ENCODE data around the gene TBC1D5. TPM values are rescaled to one million over a fixed set of nuclear protein-coding genes. Genes with fewer than 3 reads are reported as not detected.

TBC1D5 gene
- total and polyA plus RNA-seq, 2 of the 4 experiments (the other 2 are of a cell fraction) = 16.4 to 57.0 TPM

GRCh38 chr3:17259685-17260084, 482.7 kb downstream of the TBC1D5 start:
- Histone ChIP-seq H4K20me1 (ENCODE audit: insufficient read depth, low read length) (no peaks in the 10 kb centered on the region), H2AFZ (replicated peaks; ENCODE audit: low read length, poor library complexity) (no peak overlapping the region), H3K9me1 (ENCODE audit: insufficient read depth, low read length) (no peaks in the 10 kb centered on the region), H3K56ac (ENCODE audit: extremely low read depth, insufficient read depth, low read length) (no peak overlapping the region), H3K23ac (ENCODE audit: low read depth, low read length) (no peak overlapping the region), H3K27me3 (ENCODE audit: control insufficient read depth, insufficient read depth, low read length) (no peaks in the 10 kb centered on the region), H2AK5ac (ENCODE audit: low read depth, low read length) (no peak overlapping the region), H3K4ac (ENCODE audit: low read depth, low read length) (no peak overlapping the region), H4K8ac (ENCODE audit: low read depth in 2 of 2, low read length in 2 of 2) (no peak overlapping the region), H2BK120ac (ENCODE audit: low read depth, low read length) (no peak overlapping the region), H3K4me3 (ENCODE audit: insufficient read depth, low read depth, low read length) (no peak overlapping the region), H3K14ac (replicated peaks; ENCODE audit: low read depth, low read length) (no peak overlapping the region), H3K4me2 (ENCODE audit: low read depth, low read length) (no peak overlapping the region), H3K9me3 (ENCODE audit: control insufficient read depth, insufficient read depth, low read length) (no peaks in the 10 kb centered on the region), H3K36me3 (ENCODE audit: control insufficient read depth, insufficient read depth, low read length) (no peaks in the 10 kb centered on the region), H3K9ac (ENCODE audit: low read depth, low read length) (no peak overlapping the region), H2BK5ac (ENCODE audit: low read depth, low read length, poor library complexity, severe bottlenecking) (no peak overlapping the region), H3K27ac (ENCODE audit: insufficient read depth, low read length) (no peak overlapping the region), H3K4me1 (ENCODE audit: control insufficient read depth, insufficient read depth, low read length) (no peaks in the 10 kb centered on the region), H2BK15ac (ENCODE audit: low read depth, low read length) (no peak overlapping the region), H3K79me1 (ENCODE audit: low read depth in 1 of 2, low read length in 2 of 2) (no peaks in the 10 kb centered on the region), H4K91ac (ENCODE audit: insufficient read depth, low read depth, low read length) (no peak overlapping the region), H2AK9ac (replicated peaks; ENCODE audit: low read depth, low read length, poor library complexity) (no peak overlapping the region), H4K5ac (ENCODE audit: low read depth, low read length) (no peak overlapping the region), H3K18ac (ENCODE audit: low read depth, low read length) (no peak overlapping the region), H2BK20ac (ENCODE audit: low read depth, low read length) (no peak overlapping the region)
- intact Hi-C loops (cut with micrococcal nuclease) = loop anchor here (1.0 to 10.0 kb wide), 3 partner anchors 154 to 582 kb away; partner anchors contain the start of gene TBC1D5
- ATAC-seq (ENCODE audit: low read depth) (no peak), DNase-seq (no peak)
- no TSS peak for BruUV-seq (replicated peaks)
- TF ChIP-seq ELK1 (IDR thresholded peaks at IDR 0.05; ENCODE audit: borderline replicate concordance, low read depth, low read length) = no peak
- TF ChIP-seq POLR2A (IDR thresholded peaks at IDR 0.05; ENCODE audit: low read depth, low read length) = no peak
- TF ChIP-seq, protein P1, sequence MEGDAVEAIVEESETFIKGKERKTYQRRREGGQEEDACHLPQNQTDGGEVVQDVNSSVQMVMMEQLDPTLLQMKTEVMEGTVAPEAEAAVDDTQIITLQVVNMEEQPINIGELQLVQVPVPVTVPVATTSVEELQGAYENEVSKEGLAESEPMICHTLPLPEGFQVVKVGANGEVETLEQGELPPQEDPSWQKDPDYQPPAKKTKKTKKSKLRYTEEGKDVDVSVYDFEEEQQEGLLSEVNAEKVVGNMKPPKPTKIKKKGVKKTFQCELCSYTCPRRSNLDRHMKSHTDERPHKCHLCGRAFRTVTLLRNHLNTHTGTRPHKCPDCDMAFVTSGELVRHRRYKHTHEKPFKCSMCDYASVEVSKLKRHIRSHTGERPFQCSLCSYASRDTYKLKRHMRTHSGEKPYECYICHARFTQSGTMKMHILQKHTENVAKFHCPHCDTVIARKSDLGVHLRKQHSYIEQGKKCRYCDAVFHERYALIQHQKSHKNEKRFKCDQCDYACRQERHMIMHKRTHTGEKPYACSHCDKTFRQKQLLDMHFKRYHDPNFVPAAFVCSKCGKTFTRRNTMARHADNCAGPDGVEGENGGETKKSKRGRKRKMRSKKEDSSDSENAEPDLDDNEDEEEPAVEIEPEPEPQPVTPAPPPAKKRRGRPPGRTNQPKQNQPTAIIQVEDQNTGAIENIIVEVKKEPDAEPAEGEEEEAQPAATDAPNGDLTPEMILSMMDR (conservative IDR thresholded peaks at IDR 0.05; ENCODE audit: low read depth, low read length) = no peak
- TF ChIP-seq NFE2L2 (IDR thresholded peaks at IDR 0.05; ENCODE audit: low read depth, low read length) = no peak
- TF ChIP-seq CEBPB (IDR thresholded peaks at IDR 0.05; ENCODE audit: low read depth, low read length) = no peak
- no peak for TF ChIP-seq RCOR1 (IDR thresholded peaks at IDR 0.05; ENCODE audit: insufficient replicate concordance, low read length)
- WGBS, 2 experiments (ENCODE audit: extremely low coverage in 2 of 2, insufficient read length in 1 of 2) = 80% methylated on average over 1 of the region's 5 CpGs; no CpG with 5 or more reads in 1 of the 2 experiments
- in situ Hi-C loops (cut with MboI; ENCODE audit: low sequenced_read_pairs) = loop anchor here (5.0 to 10.0 kb wide), 2 partner anchors 153 to 585 kb away; no protein-coding TSS in a partner anchor
- POLR2A ChIA-PET (ENCODE audit: unreplicated experiment) = no interaction called here
- dilution Hi-C loops (cut with HindIII; ENCODE audit: low sequenced_read_pairs, unreplicated experiment) = loop anchor here (25.0 kb wide), 1 partner anchor 153 kb away; no protein-coding TSS in a partner anchor
- CTCF ChIA-PET = interaction anchor here (0.7 to 0.8 kb wide), 2 partner anchors 16 to 154 kb away, joined by 3 read pairs; no protein-coding TSS in a partner anchor

Measured in IMR-90 (cell line).